HG03196 (cell line): ENCODE results near the gene EXOC3.

Source experiments
- ATAC-seq: cut with Tn5 transposase; IDR thresholded peaks from one replicate; pipeline ENCODE4 v1.9.1; 2021; ENCODE audit not compliant: unreplicated experiment

EXOC3 gene

DNA sequence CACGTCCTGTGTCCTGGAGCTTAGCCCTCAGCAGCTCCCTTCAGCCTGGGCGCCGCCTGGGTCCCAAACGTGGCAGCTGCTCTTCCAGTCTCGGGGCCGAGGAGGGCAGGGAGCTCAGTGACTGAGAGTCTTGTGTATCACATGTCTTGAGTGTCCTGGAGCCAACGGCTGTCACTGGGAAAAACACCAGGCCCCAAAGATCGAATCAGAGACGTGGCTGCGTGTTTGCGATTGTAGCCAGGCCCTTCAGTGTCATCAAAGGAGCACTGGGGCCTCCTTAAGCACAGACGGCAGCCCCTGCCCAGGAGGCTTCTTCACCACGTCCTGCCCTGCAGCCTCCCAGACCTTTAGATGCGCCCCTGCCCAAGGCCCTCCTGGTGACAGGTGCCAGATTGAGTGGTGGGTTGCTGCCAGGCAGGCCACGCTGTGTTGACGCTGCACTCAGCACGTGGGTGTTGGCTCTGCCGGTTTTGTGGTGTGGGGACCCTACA, 5.7 kb upstream of the EXOC3 start:
- ATAC-seq: no peak

- ATAC-seq: no peak
Measured at GRCh38 chr5:438481-438981, 4.4 kb upstream of the EXOC3 start.

GRCh38 chr5:439181-439580, 3.8 kb upstream of the EXOC3 start:
- no peak for ATAC-seq

DNA sequence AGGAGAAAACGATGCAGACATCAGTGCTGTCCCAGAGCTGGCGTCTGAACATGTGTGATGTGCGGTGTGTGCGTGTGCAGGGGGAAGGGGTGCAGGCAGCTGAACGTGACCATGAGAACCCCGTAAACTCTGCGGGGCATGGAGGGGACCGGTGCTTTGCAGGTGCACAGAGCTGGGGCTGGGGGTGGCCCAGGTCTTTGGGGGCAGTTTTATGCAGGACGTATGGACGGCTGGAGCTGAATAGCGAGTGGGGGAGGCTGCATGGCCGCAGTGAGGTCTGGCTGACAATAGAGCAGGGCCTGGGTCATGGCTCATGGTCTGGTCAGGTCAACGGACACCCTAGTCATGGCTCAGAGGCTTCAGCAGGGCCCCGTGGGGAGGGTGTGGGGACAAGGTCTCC, 3.3 kb upstream of the EXOC3 start:
- no peak for ATAC-seq

DNA sequence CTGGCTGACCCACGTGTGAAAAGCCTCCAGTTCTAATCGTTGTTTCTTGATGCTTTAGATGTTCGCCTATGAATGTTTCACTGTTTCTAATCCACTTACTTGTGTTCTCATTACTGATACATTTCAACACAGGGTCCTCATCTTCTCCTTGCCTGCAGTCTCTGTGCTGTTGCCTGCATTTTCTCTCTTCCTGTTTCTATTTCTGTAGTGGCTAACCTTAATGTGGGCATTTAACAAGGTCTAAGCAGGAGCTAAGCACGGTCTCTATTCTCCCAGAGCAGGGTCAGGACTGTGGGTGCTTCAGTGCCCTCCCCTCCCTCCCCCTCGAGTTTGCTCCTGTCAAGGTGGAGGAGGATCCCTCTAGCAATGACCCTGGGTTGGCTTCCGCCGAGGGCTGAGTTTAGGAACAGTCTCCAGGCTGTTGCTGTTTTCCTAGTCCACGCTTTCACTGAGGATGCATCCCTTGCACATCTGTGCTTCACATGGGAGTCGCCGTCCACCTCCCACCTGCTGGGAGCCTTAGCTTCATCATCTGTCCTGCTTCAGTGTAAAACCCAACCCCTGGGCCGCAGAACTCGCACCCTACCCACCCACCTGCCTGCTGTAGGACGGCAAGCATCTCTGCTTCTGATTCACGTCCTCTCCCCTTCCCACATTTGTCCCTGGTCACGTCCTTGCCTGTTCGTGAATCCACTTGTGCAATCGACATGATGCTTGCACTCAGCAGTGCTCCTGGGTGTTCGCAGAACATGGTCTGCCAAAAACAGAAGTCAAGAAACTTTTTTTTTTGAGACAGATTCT, 2.4 kb upstream of the EXOC3 start:
- ATAC-seq: no peak

GRCh38 chr5:441996-442334, 1.0 kb upstream of the EXOC3 start:
- ATAC-seq: no peak

DNA sequence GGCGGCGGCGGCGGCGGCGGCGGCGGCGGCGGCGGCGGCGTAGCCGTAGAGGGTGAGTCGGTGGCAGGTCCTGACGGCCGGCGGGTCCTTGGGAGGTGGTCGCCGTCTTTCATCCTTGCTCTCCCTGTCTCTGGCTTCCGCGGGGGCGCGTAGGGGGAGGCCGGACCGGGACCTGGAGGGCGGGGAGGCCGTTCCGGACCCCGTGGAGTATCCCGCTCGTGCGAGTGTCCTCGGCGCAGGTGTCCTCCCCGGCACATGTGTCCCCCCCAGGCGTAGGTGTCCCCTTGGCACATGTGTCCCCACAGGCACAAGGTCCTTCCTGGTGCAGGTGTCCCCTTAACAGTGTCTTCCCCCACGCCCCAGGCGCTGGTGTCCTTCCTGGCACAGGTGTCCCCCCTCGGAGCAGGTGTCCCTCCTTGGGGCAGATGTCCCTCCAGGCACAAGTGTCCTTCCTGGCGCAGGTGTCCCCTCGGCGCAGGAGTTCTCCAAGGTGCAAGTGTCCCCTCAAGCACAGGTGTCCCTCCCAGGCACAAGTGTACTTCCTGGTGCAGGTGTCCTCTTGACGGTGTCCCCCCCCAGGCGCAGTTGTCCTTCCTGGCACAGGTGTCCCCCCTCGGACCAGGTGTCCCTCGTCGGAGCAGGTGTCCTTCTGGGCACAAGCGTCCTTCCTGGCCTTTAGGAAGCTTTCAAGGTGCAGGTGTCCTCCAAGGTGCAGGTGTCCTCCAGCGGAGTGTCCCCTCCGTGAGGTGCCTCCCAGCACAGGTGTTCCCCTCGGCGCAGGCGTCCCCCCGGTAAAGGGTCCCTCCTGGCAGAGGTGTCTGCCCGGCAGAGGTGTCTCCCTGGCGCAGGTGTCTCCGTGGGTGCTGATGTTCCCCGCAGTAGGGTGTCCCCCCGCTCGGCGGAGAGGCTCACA, 519 bp downstream of the EXOC3 start:
- ATAC-seq: peak; percentile 20

- no peak for ATAC-seq
Measured at GRCh38 chr5:444226-444625, 1.2 kb downstream of the EXOC3 start.

GRCh38 chr5:445591-445990, 2.6 kb downstream of the EXOC3 start:
- no peak for ATAC-seq

GRCh38 chr5:446066-446882, 3.3 kb downstream of the EXOC3 start:
- ATAC-seq: no peak

DNA sequence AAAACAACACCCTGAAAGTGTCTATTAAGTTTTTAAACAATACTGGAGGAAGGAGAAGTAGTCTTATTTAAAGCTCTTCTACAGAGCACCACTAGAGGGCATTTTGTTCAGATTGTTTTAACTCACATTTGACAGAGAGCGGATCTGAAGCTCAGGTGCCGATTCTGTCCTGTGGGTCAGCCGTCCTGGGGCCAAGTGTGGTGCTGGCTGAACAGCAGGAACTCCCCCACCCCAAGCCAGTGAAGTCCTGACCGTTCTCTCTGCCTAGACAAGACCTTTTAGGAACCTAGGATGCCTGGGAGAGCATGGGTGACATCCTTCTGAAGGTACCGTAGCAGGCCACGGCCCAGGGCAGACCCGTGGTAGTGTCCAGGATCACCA, 3.9 kb downstream of the EXOC3 start:
- no peak for ATAC-seq

DNA sequence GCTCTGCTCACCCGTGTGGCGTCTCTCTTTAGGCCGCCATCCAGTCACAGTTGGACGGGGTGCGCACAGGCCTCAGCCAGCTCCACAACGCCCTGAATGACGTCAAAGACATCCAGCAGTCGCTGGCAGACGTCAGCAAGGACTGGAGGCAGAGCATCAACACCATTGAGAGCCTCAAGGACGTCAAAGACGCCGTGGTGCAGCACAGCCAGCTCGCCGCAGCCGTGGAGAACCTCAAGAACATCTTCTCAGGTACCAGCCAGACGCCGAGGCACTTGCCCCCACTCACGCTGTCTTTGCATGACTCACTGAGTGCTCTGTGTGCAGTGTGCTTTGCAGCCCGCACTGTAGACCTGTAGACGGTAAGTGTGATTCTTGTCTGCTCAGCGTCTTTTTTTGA, 4.5 kb downstream of the EXOC3 start:
- no peak for ATAC-seq

- ATAC-seq: no peak
Measured at GRCh38 chr5:448061-448765, 5.2 kb downstream of the EXOC3 start.

GRCh38 chr5:448766-449090, 5.8 kb downstream of the EXOC3 start:
- no peak for ATAC-seq

DNA sequence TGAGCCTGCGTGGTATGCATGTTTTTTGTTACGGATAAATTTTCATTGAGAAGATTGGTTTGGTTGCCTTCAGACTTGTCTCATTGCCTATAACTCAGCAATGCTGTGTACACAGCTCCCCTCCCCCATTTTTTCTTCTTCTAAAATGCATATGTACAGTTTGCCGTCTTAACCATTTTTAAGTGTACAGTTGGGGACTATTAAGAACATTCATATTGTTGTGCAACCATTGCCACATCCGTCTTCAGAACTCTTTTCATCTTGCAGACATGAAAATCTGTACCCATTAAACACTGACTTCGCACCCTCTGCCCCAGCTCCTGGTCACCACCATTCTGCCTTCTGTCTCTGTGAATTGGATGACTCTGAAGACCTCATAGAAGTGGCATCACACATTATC, 6.2 kb downstream of the EXOC3 start:
- no peak for ATAC-seq

DNA sequence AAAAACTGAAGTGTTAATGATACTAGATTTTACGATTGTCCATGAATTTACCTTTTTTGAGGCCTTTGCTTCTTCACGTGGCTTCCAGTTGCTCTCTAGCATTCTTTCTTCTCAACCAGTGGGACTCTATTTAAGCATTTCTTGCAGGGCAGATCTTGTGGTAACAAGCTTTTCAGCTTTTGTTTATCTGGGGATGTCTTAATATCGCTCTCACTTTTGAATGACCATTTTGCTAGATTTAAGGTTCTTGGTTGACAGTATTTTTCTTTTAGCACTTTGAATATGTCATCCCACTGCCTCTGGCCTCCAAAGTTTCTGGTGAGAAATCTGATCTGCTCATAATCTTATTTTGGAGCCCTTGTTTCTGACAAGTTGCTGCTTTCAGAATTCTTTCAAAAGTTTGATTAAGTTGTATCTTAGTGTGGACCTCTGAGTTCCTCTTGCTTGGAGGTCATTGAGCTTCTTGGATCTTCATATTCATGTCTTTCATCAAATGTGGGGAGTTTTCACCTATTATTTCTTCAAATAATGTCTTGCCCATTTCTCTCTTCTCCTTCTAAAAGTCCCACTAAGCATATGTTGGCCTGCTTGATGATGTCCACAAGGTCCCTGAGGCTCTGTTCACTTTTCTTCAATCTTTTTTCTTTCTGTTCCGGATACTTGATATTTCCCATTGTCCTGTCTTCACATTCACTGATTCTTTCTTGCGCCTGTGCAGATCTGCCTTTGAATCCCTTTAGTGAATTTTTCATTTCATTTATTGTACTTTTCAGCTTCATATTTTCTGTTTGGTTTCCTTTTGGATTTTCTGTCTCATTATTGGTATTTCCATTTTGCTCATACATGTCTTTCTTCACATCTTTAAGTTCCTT, 8.8 kb downstream of the EXOC3 start:
- no peak for ATAC-seq

- ATAC-seq: no peak
Measured at GRCh38 chr5:452978-453710, 10.2 kb downstream of the EXOC3 start.

GRCh38 chr5:453725-454481, 10.9 kb downstream of the EXOC3 start:
- no peak for ATAC-seq
